GM18507 (cell line): ENCODE measurements around the gene ABLIM3.

Experiments
- DNase-seq: peaks from one replicate; pipeline ENCODE4 v3.0.0; 2011; ENCODE audit warnings: low read depth; ENCODE audit not compliant: insufficient read length; ENCODE audit errors: extremely low spot score
- FAIRE-seq: peaks from 2 replicates; lab custom pipeline; 2011; peaks lifted over from hg19 to GRCh38; lab: Jason Lieb, UNC

ABLIM3 gene

GRCh38 chr5:149130121-149130914 lies 11.0 kb upstream of the ABLIM3 start:
- DNase-seq, result no peak
- no peak for FAIRE-seq

- FAIRE-seq (no peak), DNase-seq (no peak)
Observed at GRCh38 chr5:149132474-149132873, 8.8 kb upstream of the ABLIM3 start.

- DNase-seq, result no peak
- no peak for FAIRE-seq
Observed at GRCh38 chr5:149133795-149134777, 7.2 kb upstream of the ABLIM3 start.

- FAIRE-seq (no peak), DNase-seq (no peak)
Observed at GRCh38 chr5:149134778-149135500, 6.4 kb upstream of the ABLIM3 start.

- FAIRE-seq (no peak), DNase-seq (no peak)
Observed at GRCh38 chr5:149135536-149136201, 5.6 kb upstream of the ABLIM3 start.

GRCh38 chr5:149138182-149138923 lies 2.9 kb upstream of the ABLIM3 start:
- DNase-seq (no peak), FAIRE-seq (no peak)

GRCh38 chr5:149140197-149141002 lies 893 bp upstream of the ABLIM3 start:
- DNase-seq (no peak), FAIRE-seq (no peak)

- FAIRE-seq (no peak), DNase-seq (no peak)
Observed at GRCh38 chr5:149141957-149142851, 911 bp downstream of the ABLIM3 start.

GRCh38 chr5:149143470-149143869 lies 2.2 kb downstream of the ABLIM3 start:
- DNase-seq, result no peak
- no peak for FAIRE-seq

- no peak for DNase-seq
Observed at GRCh38 chr5:149144637-149145036, 3.3 kb downstream of the ABLIM3 start.

GRCh38 chr5:149145138-149145537 lies 3.8 kb downstream of the ABLIM3 start:
- no peak for FAIRE-seq
- no peak for DNase-seq

More at GRCh38 chr5:149144637-149145036, 3.3 kb downstream of the ABLIM3 start:
- FAIRE-seq, result no peak

- FAIRE-seq (no peak), DNase-seq (no peak)
Observed at GRCh38 chr5:149147676-149148075, 6.4 kb downstream of the ABLIM3 start.

- FAIRE-seq (no peak), DNase-seq (no peak)
Observed at GRCh38 chr5:149149942-149150341, 8.6 kb downstream of the ABLIM3 start.

GRCh38 chr5:149150457-149150856 lies 9.2 kb downstream of the ABLIM3 start:
- DNase-seq, result no peak

GRCh38 chr5:149151717-149152116 lies 10.4 kb downstream of the ABLIM3 start:
- no peak for DNase-seq
- no peak for FAIRE-seq

More at GRCh38 chr5:149150457-149150856, 9.2 kb downstream of the ABLIM3 start:
- FAIRE-seq, result no peak

- DNase-seq (no peak), FAIRE-seq (peak; percentile 9)
Observed at GRCh38 chr5:149152317-149152746, 11.0 kb downstream of the ABLIM3 start.
